PC-9 (cell line): Measurements from ENCODE around the gene BPI.

Source experiments
- EZH2 ChIP-seq: fragments of 200-600 bp; sonication (generic); IDR thresholded peaks from 2 replicates; pipeline ENCODE4 v1.8.0; 2017; ENCODE audit warnings: antibody characterized with exemption, low read depth
- TF ChIP-seq, protein P1 (sequence below): fragments of 200-600 bp; sonication (generic); conservative IDR thresholded peaks from 2 replicates; pipeline ENCODE4 v1.6.1; 2017; ENCODE audit warnings: mixed run types, antibody characterized with exemption, mild to moderate bottlenecking, moderate library complexity

DNA sequence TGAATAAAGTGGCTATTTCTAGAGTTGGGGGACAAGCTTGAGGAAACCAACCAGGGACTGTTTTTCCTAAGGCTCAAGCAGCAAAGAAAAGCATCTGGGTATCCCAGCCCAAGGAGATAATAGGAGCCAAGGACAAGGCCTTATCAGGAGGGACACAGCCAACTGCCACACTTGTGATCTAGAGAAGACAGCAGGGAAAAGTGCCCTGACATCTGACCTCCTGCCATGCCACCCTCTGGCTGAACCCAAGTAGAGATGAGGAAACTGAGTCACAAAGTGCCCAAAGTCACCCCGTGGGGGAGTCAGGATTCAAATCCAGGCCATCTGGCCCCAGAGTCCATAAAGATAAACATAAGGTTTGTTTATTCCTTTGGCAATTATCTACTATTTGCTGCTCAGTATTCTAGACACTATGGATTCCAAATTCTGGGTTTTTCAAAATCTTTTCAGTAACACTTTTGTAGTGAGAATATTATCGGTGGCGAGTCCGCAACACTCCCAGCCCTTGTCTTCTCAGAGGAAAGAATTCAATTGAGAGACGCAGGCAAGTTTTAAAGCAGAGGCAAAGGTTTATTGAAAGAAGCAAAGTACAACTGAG lies 38.9 kb downstream of the BPI start:
- TF ChIP-seq, protein P1, sequence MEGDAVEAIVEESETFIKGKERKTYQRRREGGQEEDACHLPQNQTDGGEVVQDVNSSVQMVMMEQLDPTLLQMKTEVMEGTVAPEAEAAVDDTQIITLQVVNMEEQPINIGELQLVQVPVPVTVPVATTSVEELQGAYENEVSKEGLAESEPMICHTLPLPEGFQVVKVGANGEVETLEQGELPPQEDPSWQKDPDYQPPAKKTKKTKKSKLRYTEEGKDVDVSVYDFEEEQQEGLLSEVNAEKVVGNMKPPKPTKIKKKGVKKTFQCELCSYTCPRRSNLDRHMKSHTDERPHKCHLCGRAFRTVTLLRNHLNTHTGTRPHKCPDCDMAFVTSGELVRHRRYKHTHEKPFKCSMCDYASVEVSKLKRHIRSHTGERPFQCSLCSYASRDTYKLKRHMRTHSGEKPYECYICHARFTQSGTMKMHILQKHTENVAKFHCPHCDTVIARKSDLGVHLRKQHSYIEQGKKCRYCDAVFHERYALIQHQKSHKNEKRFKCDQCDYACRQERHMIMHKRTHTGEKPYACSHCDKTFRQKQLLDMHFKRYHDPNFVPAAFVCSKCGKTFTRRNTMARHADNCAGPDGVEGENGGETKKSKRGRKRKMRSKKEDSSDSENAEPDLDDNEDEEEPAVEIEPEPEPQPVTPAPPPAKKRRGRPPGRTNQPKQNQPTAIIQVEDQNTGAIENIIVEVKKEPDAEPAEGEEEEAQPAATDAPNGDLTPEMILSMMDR = no peak
- TF ChIP-seq EZH2 = no peak
